ENCODE data around the gene PRSS37.

DNA sequence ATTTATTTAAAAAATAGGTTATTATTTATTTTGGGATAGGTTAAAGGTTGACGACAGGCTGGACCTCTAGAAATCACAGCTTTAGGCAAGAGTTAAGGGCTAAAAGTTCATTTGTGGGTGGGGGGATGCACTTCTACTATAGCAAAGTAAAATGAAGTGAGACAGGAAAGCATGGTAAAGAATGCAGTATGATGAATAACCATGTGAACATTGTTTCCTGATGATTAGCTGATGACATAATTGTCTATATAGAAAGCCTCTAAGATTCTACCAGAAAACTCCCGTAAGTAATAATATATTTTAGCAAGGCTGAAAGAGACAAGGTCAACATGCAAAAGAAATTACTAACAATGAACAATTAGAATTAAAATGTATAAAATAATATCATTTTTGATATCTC is 25.7 kb upstream of the PRSS37 start:
- TF ChIP-seq, protein P1, sequence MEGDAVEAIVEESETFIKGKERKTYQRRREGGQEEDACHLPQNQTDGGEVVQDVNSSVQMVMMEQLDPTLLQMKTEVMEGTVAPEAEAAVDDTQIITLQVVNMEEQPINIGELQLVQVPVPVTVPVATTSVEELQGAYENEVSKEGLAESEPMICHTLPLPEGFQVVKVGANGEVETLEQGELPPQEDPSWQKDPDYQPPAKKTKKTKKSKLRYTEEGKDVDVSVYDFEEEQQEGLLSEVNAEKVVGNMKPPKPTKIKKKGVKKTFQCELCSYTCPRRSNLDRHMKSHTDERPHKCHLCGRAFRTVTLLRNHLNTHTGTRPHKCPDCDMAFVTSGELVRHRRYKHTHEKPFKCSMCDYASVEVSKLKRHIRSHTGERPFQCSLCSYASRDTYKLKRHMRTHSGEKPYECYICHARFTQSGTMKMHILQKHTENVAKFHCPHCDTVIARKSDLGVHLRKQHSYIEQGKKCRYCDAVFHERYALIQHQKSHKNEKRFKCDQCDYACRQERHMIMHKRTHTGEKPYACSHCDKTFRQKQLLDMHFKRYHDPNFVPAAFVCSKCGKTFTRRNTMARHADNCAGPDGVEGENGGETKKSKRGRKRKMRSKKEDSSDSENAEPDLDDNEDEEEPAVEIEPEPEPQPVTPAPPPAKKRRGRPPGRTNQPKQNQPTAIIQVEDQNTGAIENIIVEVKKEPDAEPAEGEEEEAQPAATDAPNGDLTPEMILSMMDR (IDR thresholded peaks at IDR 0.05; ENCODE audit: low read length): no peak
- no peak for TF ChIP-seq EZH2 (IDR thresholded peaks at IDR 0.05; ENCODE audit: borderline replicate concordance, low read length)

All from OCI-LY1 (cell line).